HCT116 (cell line): ENCODE data around the gene XPNPEP1. TPM values are rescaled to one million over a fixed set of nuclear protein-coding genes. Genes with fewer than 3 reads are reported as not detected.

Experiments used
- ATAC-seq: fragments of 200-7000 bp; cut with Tn5 transposase; 2 replicates; pipeline ENCODE4 v1.9.1; 2020; ENCODE audit warnings: mild to moderate bottlenecking, moderate library complexity
- BruUV-seq: library from RNA; stranded (reverse); fragments of 400-500 nt; replicated peaks from 2 replicates; lab custom pipeline; 2021; lab: Mats Ljungman, UMichigan
- CTCF ChIA-PET: fragments of 300-600 bp; sonication (Branson Sonifier 250); formaldehyde crosslinking; loops from one replicate; lab custom pipeline; 2021; ENCODE audit warnings: antibody characterized with exemption; lab: Charles Lee
- POLR2A ChIA-PET: fragments of 300-600, 350-600 bp; sonication (Branson Sonifier 250); formaldehyde crosslinking; loops from one replicate; lab custom pipeline; 2021; ENCODE audit warnings: antibody characterized with exemption; lab: Charles Lee
- RAD21 ChIA-PET, 2 experiments: fragments of 300-600 bp; sonication (Branson Sonifier 250); formaldehyde crosslinking; loops; one replicate each; lab custom pipeline; 2023; ENCODE audit warnings: low total read pairs in 2 of 2; ENCODE audit not compliant: uncharacterized antibody in 2 of 2, unreplicated experiment in 2 of 2, low non-redundant PET in 1 of 2; lab: Charles Lee
- DNase-seq: peaks from one replicate; pipeline ENCODE4 v3.0.0-alpha.2; 2010; ENCODE audit warnings: low read depth, low spot score
- H2AFZ ChIP-seq: fragments of 200-600 bp; shearing (Covaris generic), sonication (generic); 2 replicates; pipeline ENCODE4 v1.6.1; 2017; ENCODE audit warnings: low read depth, mixed run types, mixed read lengths, antibody characterized with exemption, low read length; ENCODE audit not compliant: poor library complexity, severe bottlenecking
- H3K27ac ChIP-seq: 2 replicates; pipeline ENCODE4 v1.5.1; 2012; ENCODE audit warnings: low read depth, low read length
- H3K27me3 ChIP-seq: fragments of 200-600 bp; sonication (generic); 2 replicates; pipeline ENCODE4 v1.6.1; 2016; ENCODE audit warnings: mixed run types, low read length, mixed read lengths; ENCODE audit not compliant: insufficient read depth
- H3K36me3 ChIP-seq, 2 experiments: fragments of 200-500 bp in 1 of 2; fragments of 200-600 bp in 1 of 2; sonication (Bioruptor generic) in 1 of 2; sonication (generic) in 1 of 2; 2 replicates each; pipeline versions ENCODE4 v1.5.1 to v1.6.1; 2014 to 2016; ENCODE audit warnings: low read length in 2 of 2, inconsistent platforms in 1 of 2, mixed read lengths in 1 of 2, mixed run types in 1 of 2; ENCODE audit not compliant: insufficient read depth in 2 of 2, control insufficient read depth in 1 of 2
- H3K4me1 ChIP-seq, 2 experiments: fragments of 200-600 bp in 1 of 2; sonication (generic) in 1 of 2; 2 replicates each; pipeline versions ENCODE4 v1.5.1 to v1.6.1; 2012 to 2017; ENCODE audit warnings: low read length in 2 of 2, inconsistent platforms in 1 of 2, mild to moderate bottlenecking in 1 of 2, mixed read lengths in 1 of 2, mixed run types in 1 of 2, moderate library complexity in 1 of 2; ENCODE audit not compliant: insufficient read depth in 2 of 2, control insufficient read depth in 1 of 2
- H3K4me2 ChIP-seq: fragments of 200-600 bp; sonication (generic); 2 replicates; pipeline ENCODE4 v1.6.1; 2017; ENCODE audit warnings: mixed run types, low read length, mixed read lengths
- H3K4me3 ChIP-seq, 2 experiments: fragments of 200-600 bp in 1 of 2; sonication (generic) in 1 of 2; replicated peaks in 1 of 2; 2 replicates each; pipeline ENCODE4 v1.5.1; 2011 to 2016; ENCODE audit warnings: low read length in 2 of 2, control low read depth in 1 of 2, low read depth in 1 of 2, mild to moderate bottlenecking in 1 of 2, mixed read lengths in 1 of 2, mixed run types in 1 of 2
- H3K79me2 ChIP-seq: fragments of 200-600 bp; sonication (generic); 2 replicates; pipeline ENCODE4 v1.6.1; 2017; ENCODE audit warnings: mild to moderate bottlenecking, mixed run types, low read length, moderate library complexity, mixed read lengths; ENCODE audit not compliant: insufficient read depth
- H3K9ac ChIP-seq: fragments of 200-600 bp; sonication (generic); 2 replicates; pipeline ENCODE4 v1.6.1; 2016; ENCODE audit warnings: low read length, mixed read lengths
- H3K9me2 ChIP-seq: fragments of 200-600 bp; sonication (generic), shearing (Covaris generic); 2 replicates; pipeline ENCODE4 v1.6.1; 2017; ENCODE audit warnings: mixed run types, mild to moderate bottlenecking, moderate library complexity; ENCODE audit not compliant: insufficient read depth
- H3K9me3 ChIP-seq, 2 experiments: fragments of 200-500 bp in 1 of 2; fragments of 200-600 bp in 1 of 2; sonication (Bioruptor generic) in 1 of 2; sonication (generic) in 1 of 2; 2 replicates each; pipeline ENCODE4 v1.6.1; 2014 to 2017; ENCODE audit warnings: low read length in 2 of 2, mixed read lengths in 2 of 2, inconsistent platforms in 1 of 2, low read depth in 1 of 2, mild to moderate bottlenecking in 1 of 2, mixed run types in 1 of 2, moderate library complexity in 1 of 2; ENCODE audit not compliant: control insufficient read depth in 1 of 2, insufficient read depth in 1 of 2
- H4K20me1 ChIP-seq: fragments of 200-600 bp; sonication (generic), shearing (Covaris generic); 2 replicates; pipeline ENCODE4 v1.6.1; 2017; ENCODE audit warnings: mixed run types, mild to moderate bottlenecking, moderate library complexity; ENCODE audit not compliant: insufficient read depth
- CEBPB ChIP-seq: IDR thresholded peaks from 2 replicates; pipeline ENCODE4 v1.6.1; 2012; ENCODE audit warnings: low read depth
- CTCF ChIP-seq, 3 experiments: fragments of 200-600 bp in 1 of 3; sonication (generic) in 1 of 3; IDR thresholded peaks in 2 of 3; conservative IDR thresholded peaks in 1 of 3; 2 replicates each; pipeline ENCODE4 v1.5.1; 2012 to 2017; ENCODE audit warnings: low read depth in 2 of 3, low read length in 2 of 3, antibody characterized with exemption in 1 of 3, borderline replicate concordance in 1 of 3, control low read depth in 1 of 3, mild to moderate bottlenecking in 1 of 3, mixed read lengths in 1 of 3, mixed run types in 1 of 3, moderate library complexity in 1 of 3; ENCODE audit not compliant: insufficient read depth in 1 of 3
- EGR1 ChIP-seq: IDR thresholded peaks from 2 replicates; pipeline ENCODE4 v1.6.1; 2012; ENCODE audit warnings: low read depth
- ELF1 ChIP-seq: IDR thresholded peaks from 2 replicates; pipeline ENCODE4 v1.6.1; 2012; ENCODE audit warnings: low read depth, borderline replicate concordance
- EZH2 ChIP-seq: fragments of 200-600 bp; sonication (generic); IDR thresholded peaks from 2 replicates; pipeline ENCODE4 v1.6.1; 2017; ENCODE audit warnings: antibody characterized with exemption, mixed run types
- EZH2phosphoT487 ChIP-seq: fragments of 200-600 bp; IDR thresholded peaks from 2 replicates; pipeline ENCODE4 v1.6.1; 2018; ENCODE audit warnings: antibody characterized with exemption, borderline replicate concordance
- FOSL1 ChIP-seq: IDR thresholded peaks from 2 replicates; pipeline ENCODE4 v1.6.1; 2012; ENCODE audit warnings: low read depth
- JUND ChIP-seq: IDR thresholded peaks from 2 replicates; pipeline ENCODE4 v1.6.1; 2012
- MAX ChIP-seq: IDR thresholded peaks from 2 replicates; pipeline ENCODE4 v1.6.1; 2012
- POLR2A ChIP-seq: IDR thresholded peaks from 2 replicates; pipeline ENCODE4 v1.7.0; 2011; ENCODE audit warnings: borderline replicate concordance; ENCODE audit not compliant: insufficient read depth, insufficient read length; ENCODE audit errors: extremely low read depth
- POLR2AphosphoS5 ChIP-seq: IDR thresholded peaks from 2 replicates; pipeline ENCODE4 v1.6.1; 2011; ENCODE audit warnings: mild to moderate bottlenecking, low read depth, low read length, moderate library complexity
- RAD21 ChIP-seq: IDR thresholded peaks from 2 replicates; pipeline ENCODE4 v1.6.1; 2012; ENCODE audit warnings: low read depth, mild to moderate bottlenecking
- SP1 ChIP-seq: IDR thresholded peaks from 2 replicates; pipeline ENCODE4 v1.6.1; 2012; ENCODE audit warnings: low read depth
- SRF ChIP-seq: IDR thresholded peaks from 2 replicates; pipeline ENCODE4 v1.6.1; 2012; ENCODE audit warnings: low read depth
- TCF7L2 ChIP-seq: IDR thresholded peaks from 2 replicates; pipeline ENCODE4 v1.7.0; 2011; ENCODE audit warnings: borderline replicate concordance, inconsistent platforms; ENCODE audit not compliant: insufficient read depth, insufficient read length; ENCODE audit errors: extremely low read depth
- YY1 ChIP-seq: IDR thresholded peaks from 2 replicates; pipeline ENCODE4 v1.6.1; 2011; ENCODE audit warnings: low read length, low read depth, moderate library complexity, mild to moderate bottlenecking; ENCODE audit not compliant: insufficient replicate concordance; ENCODE audit errors: extremely low read depth
- ZFX ChIP-seq: fragments of 450-650 bp; IDR thresholded peaks from 2 replicates; pipeline ENCODE4 v1.6.1; 2017
- ZNF274 ChIP-seq: fragments of 200-500 bp; sonication (Bioruptor generic); IDR thresholded peaks from 2 replicates; pipeline ENCODE4 v1.6.1; 2014; ENCODE audit warnings: mild to moderate bottlenecking, low read depth, low read length, inconsistent platforms
- intact Hi-C: fragments of 100-400 bp; cut with micrococcal nuclease; formaldehyde crosslinking; loops from 2 replicates; pipeline ENCODE4 v1.10.0; 2022
- total RNA-seq: library from RNA; stranded (reverse); gene quantifications from one replicate; pipeline ENCODE4 v1.2.1, GENCODE V29; 2021; ENCODE audit not compliant: unreplicated experiment

Gene XPNPEP1
- total RNA-seq, 1 experiment from 2014 or later = 87.3 TPM

GRCh38 chr10:109831846-109832245, 91.5 kb downstream of the XPNPEP1 start:
- Histone ChIP-seq H3K9me3 (no peaks in the 10 kb centered on the region), H3K9me2 (no peaks in the 10 kb centered on the region), H3K36me3 (no peaks in the 10 kb centered on the region), H3K4me2 (no peak overlapping the region), H3K27ac (no peak overlapping the region), H3K27me3 (peaks cover 11% of the 10 kb centered on the region), H4K20me1 (no peaks in the 10 kb centered on the region), H2AFZ (no peak overlapping the region), H3K4me1 (no peaks in the 10 kb centered on the region), H3K9ac (no peak overlapping the region), H3K79me2 (no peaks in the 10 kb centered on the region), H3K4me3 (no peak overlapping the region)
- no peak for TF ChIP-seq EGR1
- no peak for TF ChIP-seq POLR2AphosphoS5
- TF ChIP-seq RAD21 = no peak
- TF ChIP-seq SP1 = no peak
- no peak for TF ChIP-seq EZH2phosphoT487
- no peak for TF ChIP-seq SRF
- no peak for TF ChIP-seq ZNF274
- no peak for TF ChIP-seq YY1
- TF ChIP-seq ELF1 = no peak
- no peak for TF ChIP-seq FOSL1
- no peak for TF ChIP-seq POLR2A
- no peak for TF ChIP-seq CEBPB
- TF ChIP-seq JUND = no peak
- no peak for TF ChIP-seq TCF7L2
- no peak for TF ChIP-seq EZH2
- no peak for TF ChIP-seq CTCF (IDR thresholded peaks at IDR 0.05 in 2 of 3, conservative IDR thresholded peaks at IDR 0.05 in 1 of 3; ENCODE audit: borderline replicate concordance in 1 of 3, insufficient read depth in 1 of 3, low read depth in 2 of 3, low read length in 2 of 3)
- TF ChIP-seq ZFX = no peak
- TF ChIP-seq MAX = no peak
- no peak for ATAC-seq
- BruUV-seq = no TSS peak
- intact Hi-C loops = no loop called here
- DNase-seq = no peak
- CTCF ChIA-PET = no interaction called here
- RAD21 ChIA-PET = no interaction called here
- POLR2A ChIA-PET = no interaction called here
